GM12875 (cell line): ENCODE results near the gene CEMIP.

Experiments used
- H3K4me3 ChIP-seq: one replicate; pipeline ENCODE4 v1.5.1; 2011; ENCODE audit warnings: low read depth, low read length, control low read depth
- TF ChIP-seq, protein P1 (sequence below): IDR thresholded peaks from 2 replicates; pipeline ENCODE4 v1.5.1; 2011; ENCODE audit warnings: low read depth, mild to moderate bottlenecking, control low read depth, inconsistent platforms, low read length, moderate library complexity, borderline replicate concordance; ENCODE audit not compliant: insufficient read depth

CEMIP gene

DNA sequence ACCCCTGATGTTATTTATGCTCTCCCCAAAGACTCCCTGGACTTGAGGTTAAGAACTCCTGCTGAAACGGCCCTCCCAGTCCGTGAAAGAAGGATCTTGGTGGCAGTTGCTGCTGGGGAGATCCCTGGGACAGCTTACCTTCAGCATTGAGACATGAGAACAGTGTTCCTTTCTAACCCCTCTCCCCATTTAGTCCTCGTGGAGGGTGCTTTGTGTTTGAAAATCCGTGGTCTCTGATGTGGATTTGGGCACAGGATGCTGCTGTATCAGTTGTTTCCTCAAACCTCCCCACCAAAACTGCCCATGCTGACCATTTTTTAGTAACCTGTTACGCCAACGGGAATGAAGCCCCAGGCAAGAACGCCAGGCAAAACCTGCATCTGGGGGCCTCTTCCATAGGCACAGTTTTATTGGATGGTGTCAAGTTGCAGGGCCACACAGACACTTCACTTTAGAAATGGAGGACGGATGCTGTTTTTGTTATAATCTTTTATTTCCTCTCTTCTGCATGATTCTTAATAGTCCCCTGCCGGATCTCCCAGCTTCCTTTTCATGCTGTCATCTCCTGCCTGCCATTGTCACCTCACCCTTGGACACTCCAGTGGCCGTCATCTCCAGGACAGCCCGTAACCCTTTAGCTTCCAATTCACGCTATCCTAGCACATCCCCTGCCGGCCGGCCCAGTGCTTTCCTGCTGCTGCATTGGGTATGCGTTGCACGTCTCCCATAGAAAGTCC lies 31.7 kb upstream of the CEMIP start:
- TF ChIP-seq, protein P1, sequence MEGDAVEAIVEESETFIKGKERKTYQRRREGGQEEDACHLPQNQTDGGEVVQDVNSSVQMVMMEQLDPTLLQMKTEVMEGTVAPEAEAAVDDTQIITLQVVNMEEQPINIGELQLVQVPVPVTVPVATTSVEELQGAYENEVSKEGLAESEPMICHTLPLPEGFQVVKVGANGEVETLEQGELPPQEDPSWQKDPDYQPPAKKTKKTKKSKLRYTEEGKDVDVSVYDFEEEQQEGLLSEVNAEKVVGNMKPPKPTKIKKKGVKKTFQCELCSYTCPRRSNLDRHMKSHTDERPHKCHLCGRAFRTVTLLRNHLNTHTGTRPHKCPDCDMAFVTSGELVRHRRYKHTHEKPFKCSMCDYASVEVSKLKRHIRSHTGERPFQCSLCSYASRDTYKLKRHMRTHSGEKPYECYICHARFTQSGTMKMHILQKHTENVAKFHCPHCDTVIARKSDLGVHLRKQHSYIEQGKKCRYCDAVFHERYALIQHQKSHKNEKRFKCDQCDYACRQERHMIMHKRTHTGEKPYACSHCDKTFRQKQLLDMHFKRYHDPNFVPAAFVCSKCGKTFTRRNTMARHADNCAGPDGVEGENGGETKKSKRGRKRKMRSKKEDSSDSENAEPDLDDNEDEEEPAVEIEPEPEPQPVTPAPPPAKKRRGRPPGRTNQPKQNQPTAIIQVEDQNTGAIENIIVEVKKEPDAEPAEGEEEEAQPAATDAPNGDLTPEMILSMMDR = no peak
- H3K4me3 ChIP-seq = no peak overlapping the region

DNA sequence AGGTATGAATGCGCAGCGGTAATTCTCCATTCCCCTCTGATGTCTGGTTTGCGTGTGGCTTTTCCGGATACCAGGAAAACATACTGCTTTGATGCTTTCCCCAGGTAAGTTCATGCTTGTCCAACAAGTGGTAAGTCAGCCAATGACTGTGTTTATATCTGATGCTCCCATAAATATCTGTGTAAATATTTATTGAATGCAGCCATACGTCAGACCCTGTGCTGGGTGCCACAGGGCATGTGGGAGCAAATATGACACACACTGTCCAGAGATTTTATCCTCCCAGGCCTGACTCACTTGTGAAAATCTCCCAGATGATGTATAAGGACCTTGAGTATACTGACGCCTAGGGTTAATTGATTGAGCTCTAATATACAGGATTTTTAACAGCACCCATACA lies 29.6 kb upstream of the CEMIP start:
- no peak overlapping the region for H3K4me3 ChIP-seq
- TF ChIP-seq, protein P1 = no peak

DNA sequence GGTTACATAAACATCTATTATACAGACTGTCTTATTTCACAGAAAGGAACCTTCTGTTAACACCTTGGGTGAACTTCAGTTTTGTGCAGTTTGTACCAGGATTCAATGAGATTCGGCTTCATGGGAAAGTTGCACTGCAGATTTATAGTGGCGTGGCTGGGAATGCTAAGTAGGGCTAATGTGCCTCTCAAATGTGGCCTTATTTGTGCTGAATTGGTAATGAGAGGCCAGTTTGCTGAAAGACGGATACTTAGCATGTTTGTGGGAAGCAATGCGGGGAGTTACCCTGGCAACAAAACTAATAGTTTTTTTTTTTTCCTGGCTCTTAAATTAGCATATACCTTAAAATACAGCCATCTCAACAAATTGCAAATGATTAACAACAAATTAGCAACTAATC lies 28.6 kb upstream of the CEMIP start:
- no peak overlapping the region for H3K4me3 ChIP-seq
- TF ChIP-seq, protein P1 = no peak

DNA sequence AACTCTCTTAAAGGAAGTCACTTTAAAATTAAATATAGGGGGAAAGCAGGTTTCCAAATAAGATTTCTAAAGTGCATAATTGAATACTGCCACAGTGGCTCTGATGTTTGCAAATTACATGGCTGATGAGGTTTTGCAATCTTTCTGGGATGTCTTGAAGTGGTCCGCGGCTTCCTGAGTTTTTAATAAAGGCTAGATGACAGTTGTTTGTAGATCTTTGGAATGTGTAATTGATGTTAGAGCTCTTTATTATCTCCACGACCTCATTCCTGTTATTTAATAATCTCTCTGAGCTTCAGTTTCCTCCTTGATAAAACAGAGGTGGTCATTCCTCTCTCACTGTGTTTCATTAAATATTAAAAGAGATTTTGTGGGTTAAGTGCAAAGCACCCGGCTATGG lies 27.0 kb upstream of the CEMIP start:
- H3K4me3 ChIP-seq = no peak overlapping the region
- TF ChIP-seq, protein P1 = no peak

DNA sequence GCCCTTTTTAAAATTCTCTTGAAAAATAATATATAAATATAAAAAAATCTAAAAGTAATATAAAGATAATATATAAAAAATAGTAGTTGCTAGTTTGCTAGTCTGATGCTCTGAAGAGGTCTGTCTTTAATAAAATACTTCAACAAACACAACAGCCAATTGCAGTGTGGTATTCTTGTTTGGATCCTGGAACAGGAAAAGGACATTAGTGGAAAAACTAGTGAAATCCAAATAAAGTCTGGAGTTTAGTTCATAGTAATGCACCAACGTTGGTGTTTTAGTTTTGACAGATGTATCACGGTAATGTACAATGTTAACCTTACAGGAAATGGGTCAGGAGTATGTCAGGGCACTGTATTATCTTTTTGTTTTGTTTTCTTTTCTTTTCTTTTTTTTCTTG lies 26.0 kb upstream of the CEMIP start:
- no peak overlapping the region for H3K4me3 ChIP-seq
- TF ChIP-seq, protein P1 = no peak

DNA sequence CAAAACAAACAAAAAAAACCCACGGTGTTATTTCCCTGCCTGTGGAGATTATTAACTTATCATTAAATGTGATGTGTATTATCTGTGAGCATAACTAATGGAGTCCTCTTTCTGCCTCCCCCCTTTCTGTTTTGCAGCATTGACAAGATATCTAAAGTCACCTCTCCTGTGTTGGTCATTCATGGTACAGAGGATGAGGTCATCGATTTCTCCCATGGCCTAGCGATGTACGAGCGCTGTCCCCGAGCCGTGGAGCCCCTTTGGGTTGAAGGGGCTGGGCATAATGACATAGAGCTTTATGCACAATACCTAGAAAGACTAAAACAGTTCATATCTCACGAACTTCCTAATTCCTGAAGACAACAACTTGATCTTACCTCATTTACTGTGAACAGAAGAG lies 25.2 kb upstream of the CEMIP start:
- TF ChIP-seq, protein P1 = no peak
- no peak overlapping the region for H3K4me3 ChIP-seq

DNA sequence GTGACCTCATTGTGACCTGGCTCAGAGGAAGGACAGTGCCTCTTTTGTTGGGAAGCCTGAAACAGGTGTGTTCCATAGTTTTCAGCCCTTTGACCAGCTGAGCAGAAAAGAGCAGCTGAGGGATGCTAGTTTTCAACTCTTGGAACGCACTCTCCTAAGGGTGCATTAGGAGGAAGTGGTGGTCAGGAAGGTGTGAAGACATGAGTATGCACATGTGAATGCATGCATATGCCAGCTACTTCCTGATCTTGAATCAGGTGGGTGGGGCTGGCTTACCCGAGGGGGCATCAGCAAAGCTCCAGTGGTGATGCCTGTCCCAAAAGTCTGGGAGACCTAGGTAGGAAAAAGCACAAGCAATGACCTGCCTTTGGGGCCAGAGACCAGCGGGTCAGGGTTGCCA lies 23.3 kb upstream of the CEMIP start:
- TF ChIP-seq, protein P1 = no peak
- no peak overlapping the region for H3K4me3 ChIP-seq
